Kidney tubule cell (primary cell): ENCODE data around the gene ATRX.
"Not testable (repeated sequence)": the region's sequence is repeated elsewhere in the genome, so short reads cannot be mapped to it uniquely, and the experiment has no call there.

Experiments
- DNase-seq: peaks from one replicate; pipeline ENCODE4 v3.0.0-alpha.2; 2018; ENCODE audit warnings: low spot score

The ATRX gene

GRCh38 chrX:77500164-77500563, 285.9 kb downstream of the ATRX start:
- not testable (repeated sequence) for DNase-seq

DNA sequence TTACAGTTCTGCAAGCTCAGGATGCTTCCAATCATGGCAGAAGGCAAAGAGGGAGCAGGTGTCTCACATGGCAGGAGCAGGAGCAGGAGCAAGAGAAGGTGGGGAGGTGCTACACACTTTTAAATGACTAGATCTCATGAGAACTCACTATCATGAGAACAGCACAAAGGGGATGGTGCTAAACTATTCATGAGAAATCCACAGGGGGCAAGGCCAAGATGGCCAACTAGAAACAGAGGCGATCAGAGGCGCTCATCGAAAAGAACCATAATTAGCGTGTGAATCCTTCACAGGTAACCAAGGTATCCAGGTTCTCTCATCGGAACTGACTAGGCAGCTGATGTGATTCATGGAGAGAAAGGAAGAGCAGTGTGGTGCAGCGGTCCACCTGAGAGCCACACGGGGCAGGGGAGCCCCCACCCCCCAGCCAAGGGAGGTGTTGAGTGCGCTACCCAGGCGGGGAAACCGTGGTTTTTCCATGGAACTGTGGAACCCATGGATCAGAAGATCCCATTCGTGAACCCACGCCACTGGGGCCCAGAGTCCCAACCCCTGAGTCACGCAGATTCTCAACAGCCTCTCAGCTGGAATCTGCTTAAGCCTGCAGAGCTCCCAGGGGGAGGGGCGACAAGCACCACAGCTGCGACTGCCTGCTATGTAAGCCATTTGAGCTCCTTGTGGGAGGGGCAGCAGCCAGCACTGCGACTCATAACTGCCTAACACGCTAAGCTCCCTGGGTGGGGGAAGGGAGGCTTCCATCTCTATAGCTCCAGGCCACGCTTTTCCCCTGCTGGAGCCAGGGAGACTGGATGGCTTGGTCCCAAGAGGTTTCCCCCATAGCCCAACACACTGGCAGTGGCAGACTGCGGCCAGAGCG, 292.1 kb downstream of the ATRX start:
- peak; percentile 70 for DNase-seq

DNA sequence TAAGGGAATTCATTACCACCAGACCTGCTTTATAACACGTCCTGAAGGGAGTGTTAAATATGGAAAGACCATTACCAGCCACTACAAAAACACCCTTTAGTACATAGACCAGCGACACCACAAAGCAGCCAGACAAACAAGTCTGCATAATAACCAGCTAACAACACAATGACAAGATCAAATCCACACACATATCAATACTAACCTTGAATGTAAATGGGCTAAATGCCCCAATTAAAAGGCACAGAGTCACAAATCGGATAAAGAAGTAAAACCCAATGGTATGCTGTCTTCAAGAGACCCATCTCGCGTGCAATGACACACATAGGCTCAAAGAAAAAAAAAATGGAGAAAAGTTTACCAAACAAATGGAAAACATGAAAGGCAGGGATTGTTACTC, 302.0 kb downstream of the ATRX start:
- DNase-seq, result no peak

- no peak for DNase-seq
These were observed 330.6 kb downstream of the ATRX start for GRCh38 chrX:77455437-77455836.
